IMR-90 (cell line): Measurements from ENCODE around the gene DYNLT2B.

Source experiments
- CEBPB ChIP-seq: IDR thresholded peaks from 2 replicates; pipeline ENCODE4 v1.6.1; 2012; ENCODE audit warnings: low read depth, low read length, improper control_type of control experiment
- MAFK ChIP-seq: IDR thresholded peaks from 2 replicates; pipeline ENCODE4 v1.6.1; 2012; ENCODE audit warnings: low read depth, low read length, improper control_type of control experiment
- POLR2A ChIP-seq: IDR thresholded peaks from 2 replicates; pipeline ENCODE4 v1.6.1; 2012; ENCODE audit warnings: mild to moderate bottlenecking, low read depth, low read length
- TF ChIP-seq, protein P1 (sequence below): conservative IDR thresholded peaks from 2 replicates; pipeline ENCODE4 v1.5.1; 2012; ENCODE audit warnings: mild to moderate bottlenecking, low read depth, low read length, improper control_type of control experiment

DNA sequence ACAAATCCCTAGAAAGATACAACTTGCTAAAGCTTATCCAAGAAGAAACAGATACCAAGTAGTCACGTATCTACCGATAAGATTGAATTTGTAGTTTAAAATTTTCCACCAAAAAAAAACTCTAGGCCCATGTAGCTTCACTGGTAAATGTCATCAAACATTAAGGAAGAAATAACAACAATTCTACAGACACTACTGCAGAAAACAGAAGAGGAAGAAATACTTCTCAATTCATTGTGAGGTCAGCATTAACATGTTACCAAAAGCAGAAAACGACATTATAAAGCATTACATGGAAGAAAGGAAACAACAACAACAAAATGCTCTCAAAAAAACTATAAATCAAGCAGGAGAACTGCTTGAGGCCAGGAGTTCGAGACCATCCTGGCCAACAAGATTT, 47.7 kb upstream of the DYNLT2B start:
- TF ChIP-seq, protein P1, sequence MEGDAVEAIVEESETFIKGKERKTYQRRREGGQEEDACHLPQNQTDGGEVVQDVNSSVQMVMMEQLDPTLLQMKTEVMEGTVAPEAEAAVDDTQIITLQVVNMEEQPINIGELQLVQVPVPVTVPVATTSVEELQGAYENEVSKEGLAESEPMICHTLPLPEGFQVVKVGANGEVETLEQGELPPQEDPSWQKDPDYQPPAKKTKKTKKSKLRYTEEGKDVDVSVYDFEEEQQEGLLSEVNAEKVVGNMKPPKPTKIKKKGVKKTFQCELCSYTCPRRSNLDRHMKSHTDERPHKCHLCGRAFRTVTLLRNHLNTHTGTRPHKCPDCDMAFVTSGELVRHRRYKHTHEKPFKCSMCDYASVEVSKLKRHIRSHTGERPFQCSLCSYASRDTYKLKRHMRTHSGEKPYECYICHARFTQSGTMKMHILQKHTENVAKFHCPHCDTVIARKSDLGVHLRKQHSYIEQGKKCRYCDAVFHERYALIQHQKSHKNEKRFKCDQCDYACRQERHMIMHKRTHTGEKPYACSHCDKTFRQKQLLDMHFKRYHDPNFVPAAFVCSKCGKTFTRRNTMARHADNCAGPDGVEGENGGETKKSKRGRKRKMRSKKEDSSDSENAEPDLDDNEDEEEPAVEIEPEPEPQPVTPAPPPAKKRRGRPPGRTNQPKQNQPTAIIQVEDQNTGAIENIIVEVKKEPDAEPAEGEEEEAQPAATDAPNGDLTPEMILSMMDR: no peak
- TF ChIP-seq MAFK (no peak), CEBPB (no peak), POLR2A (no peak)
